ENCODE data around the gene NQO2. TPM values are rescaled to one million over a fixed set of nuclear protein-coding genes. Genes with fewer than 3 reads are reported as not detected.
A peak's percentile ranks its signal among the peaks of the same experiment; 100 is the strongest.
"Not testable (repeated sequence)": the region's sequence is repeated elsewhere in the genome, so short reads cannot be mapped to it uniquely, and the experiment has no call there.

Gene NQO2
- total and polyA plus RNA-seq, 7 experiments from 2014 or later = 8.1 to 52.0 (median 26.2) TPM

DNA sequence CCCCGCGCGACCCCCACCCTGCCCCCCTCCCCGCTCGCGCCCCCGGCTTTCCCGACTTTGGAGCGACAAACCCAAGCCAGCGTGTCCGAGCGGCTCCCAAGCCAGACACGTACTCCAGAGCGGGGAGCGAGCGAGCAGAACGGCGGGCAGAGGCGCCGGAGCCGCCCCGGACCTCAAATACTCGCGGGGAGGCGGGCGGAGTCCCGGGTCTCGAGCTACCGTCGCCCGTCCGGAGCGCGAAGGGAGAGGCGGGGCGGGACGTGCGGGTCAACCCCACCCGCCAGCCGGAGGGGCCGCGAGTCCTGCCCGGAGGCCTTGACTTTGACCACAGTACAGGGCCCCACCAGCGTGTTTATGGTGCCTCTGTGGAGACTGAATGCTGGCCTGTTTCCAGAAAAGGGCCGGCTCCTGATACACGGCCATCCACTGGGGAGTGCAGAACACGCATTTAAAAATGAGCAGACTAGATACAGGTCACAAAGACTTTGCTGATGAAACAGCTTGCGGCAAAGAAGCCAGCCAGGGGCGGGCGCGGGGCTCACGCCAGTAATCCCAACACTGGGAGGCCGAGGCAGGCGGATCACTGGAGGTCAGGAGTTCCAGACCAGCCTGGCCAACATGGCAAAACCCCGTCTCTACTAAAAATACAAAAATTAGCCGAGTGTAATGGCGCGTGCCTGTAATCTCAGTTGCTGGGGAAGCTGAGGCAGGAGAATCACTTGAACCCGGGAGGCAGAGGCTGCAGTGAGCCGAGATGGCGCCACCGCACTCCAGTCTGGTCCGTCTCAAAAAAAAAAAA, 28.1 kb upstream of the NQO2 start, which contains the start of gene SERPINB6:
Gene SERPINB6, minus strand, starts transcription at position 148 of the 799 bp plus-strand sequence. CDS start 12,235 bp downstream, outside the sequence.
- DNase-seq (peak in 8 of 9 donors; percentile 31 to 57 (median 44)), ATAC-seq (peak; percentile 70)
- Histone ChIP-seq H3K9me3 (ENCODE audit: control insufficient read depth in 2 of 3, low read length in 3 of 3) (no peaks in the 10 kb centered on the region), H3K27ac (ENCODE audit: low read depth, low read length) (peak within 1 kb of the TSS; percentile 72), H3K4me1 (ENCODE audit: control insufficient read depth in 2 of 2, insufficient read depth in 2 of 2, low read length in 2 of 2) (peaks cover 7 to 19% of the 10 kb centered on the region in 2 donors), H3K4me3 (ENCODE audit: low read length) (peak within 1 kb of the TSS; percentile 66), H3K36me3 (ENCODE audit: control insufficient read depth in 2 of 3, insufficient read depth in 3 of 3, low read length in 3 of 3) (no peaks in the 10 kb centered on the region), H3K27me3 (ENCODE audit: control insufficient read depth in 2 of 2, insufficient read depth in 2 of 2, low read length in 2 of 2) (no peaks in the 10 kb centered on the region)
- Mint-ChIP-seq H3K27ac (peak within 1 kb of the TSS; percentile 77 to 95 (median 93)), H3K27me3 (peaks cover 0 to 66% (median 0%) of the 10 kb centered on the region in 5 donors), H3K36me3 (peaks cover 0 to 3% (median 0%) of the 10 kb centered on the region in 5 donors), H3K4me1 (peaks cover 14 to 62% (median 48%) of the 10 kb centered on the region in 7 donors), H3K4me3 (peak within 1 kb of the TSS; percentile 83 to 94 (median 91)), H3K9me3 (peaks cover 0 to 7% (median 0%) of the 10 kb centered on the region in 11 donors)
- CTCF ChIA-PET = interaction anchor here (0.8 to 1.2 kb wide), 2 partner anchors 17 to 39 kb away, joined by 3 to 4 read pairs; no protein-coding TSS in a partner anchor
- POLR2A ChIA-PET = interaction anchor here (0.6 to 2.0 kb wide), 12 partner anchors 9 to 129 kb away, joined by 3 to 33 read pairs (median 6); partner anchors contain the start of genes NQO2 and SERPINB9
- intact Hi-C loops (cut with micrococcal nuclease) = loop anchor here (1.0 to 2.0 kb wide), 6 partner anchors 15 to 39 kb away; no protein-coding TSS in a partner anchor

DNA sequence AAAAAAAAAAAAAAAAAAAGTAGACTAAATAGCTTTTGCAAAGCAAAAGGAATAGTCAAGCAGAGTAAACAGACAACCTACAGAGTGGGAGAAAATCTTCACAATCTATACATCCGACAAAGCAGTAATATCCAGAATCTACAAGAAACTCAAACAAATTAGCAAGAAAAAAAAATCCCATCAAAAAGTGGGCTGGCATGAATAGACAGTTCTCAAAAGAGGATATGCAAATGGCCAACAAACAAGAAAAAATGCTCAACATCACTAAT, 27.5 kb upstream of the NQO2 start:
- H3K9me3 Mint-ChIP-seq; intact Hi-C loops (cut with micrococcal nuclease); H3K36me3 Mint-ChIP-seq; ATAC-seq; H3K27me3 ChIP-seq (ENCODE audit: control insufficient read depth in 2 of 2, insufficient read depth in 2 of 2, low read length in 2 of 2); DNase-seq; H3K36me3 ChIP-seq (ENCODE audit: control insufficient read depth in 2 of 3, insufficient read depth in 3 of 3, low read length in 3 of 3); H3K9me3 ChIP-seq (ENCODE audit: control insufficient read depth in 2 of 3, low read length in 3 of 3): not testable (repeated sequence)
- peaks cover 0 to 70% (median 0%) of the 10 kb centered on the region in 5 donors for H3K27me3 Mint-ChIP-seq
- H3K4me3 ChIP-seq (ENCODE audit: low read length) = peak overlapping the region; percentile 66
- ChIA-PET POLR2A (interaction anchor here (0.6 to 2.0 kb wide), 12 partner anchors 9 to 130 kb away, joined by 3 to 33 read pairs (median 6); partner anchors contain the start of genes NQO2 and SERPINB9), CTCF (interaction anchor here (1.2 kb wide), 1 partner anchor 16 kb away, joined by 4 read pairs; no protein-coding TSS in a partner anchor)
- H3K27ac ChIP-seq (ENCODE audit: low read depth, low read length) = peak overlapping the region; percentile 72
- peaks cover 13 to 57% (median 43%) of the 10 kb centered on the region in 7 donors for H3K4me1 Mint-ChIP-seq
- peaks cover 7 to 19% of the 10 kb centered on the region in 2 donors for H3K4me1 ChIP-seq (ENCODE audit: control insufficient read depth in 2 of 2, insufficient read depth in 2 of 2, low read length in 2 of 2)
- peak overlapping the region; percentile 25 to 95 (median 91) for H3K27ac Mint-ChIP-seq
- peak overlapping the region; percentile 83 to 92 (median 89) for H3K4me3 Mint-ChIP-seq

DNA sequence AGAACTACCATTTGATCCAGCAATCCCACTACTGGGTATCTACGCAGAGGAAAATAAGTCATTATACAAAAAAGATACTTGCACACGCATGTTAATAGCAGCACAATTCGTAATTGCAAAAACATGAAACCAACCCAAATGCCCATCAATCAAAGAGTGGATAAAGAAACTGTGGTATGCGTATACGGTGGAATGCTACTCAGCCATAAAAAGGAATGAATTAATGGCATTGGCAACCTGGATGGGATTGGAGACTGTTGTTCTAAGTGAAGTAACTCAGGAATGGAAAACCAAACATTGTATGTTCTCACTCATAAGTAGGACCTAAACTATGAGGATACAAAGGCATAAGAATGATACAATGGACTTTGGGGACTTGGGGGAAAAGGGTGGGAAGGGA, 27.0 kb upstream of the NQO2 start:
- H3K36me3 Mint-ChIP-seq; ATAC-seq; H3K9me3 ChIP-seq (ENCODE audit: control insufficient read depth in 2 of 3, low read length in 3 of 3); H3K9me3 Mint-ChIP-seq; DNase-seq; intact Hi-C loops (cut with micrococcal nuclease); CTCF ChIA-PET; H3K27me3 ChIP-seq (ENCODE audit: control insufficient read depth in 2 of 2, insufficient read depth in 2 of 2, low read length in 2 of 2); H3K27ac ChIP-seq (ENCODE audit: low read depth, low read length); H3K36me3 ChIP-seq (ENCODE audit: control insufficient read depth in 2 of 3, insufficient read depth in 3 of 3, low read length in 3 of 3); H3K4me3 ChIP-seq (ENCODE audit: low read length): not testable (repeated sequence)
- POLR2A ChIA-PET = interaction anchor here (0.6 to 2.0 kb wide), 7 partner anchors 10 to 130 kb away, joined by 3 to 33 read pairs (median 6); partner anchors contain the start of gene NQO2
- peaks cover 0 to 69% (median 0%) of the 10 kb centered on the region in 5 donors for H3K27me3 Mint-ChIP-seq
- peaks cover 7 to 19% of the 10 kb centered on the region in 2 donors for H3K4me1 ChIP-seq (ENCODE audit: control insufficient read depth in 2 of 2, insufficient read depth in 2 of 2, low read length in 2 of 2)
- H3K4me1 Mint-ChIP-seq = peaks cover 8 to 51% (median 38%) of the 10 kb centered on the region in 7 donors
- H3K27ac Mint-ChIP-seq = peak overlapping the region in 8 of 9 donors; percentile 14 to 95 (median 87)
- peak overlapping the region; percentile 35 to 92 (median 88) for H3K4me3 Mint-ChIP-seq

DNA sequence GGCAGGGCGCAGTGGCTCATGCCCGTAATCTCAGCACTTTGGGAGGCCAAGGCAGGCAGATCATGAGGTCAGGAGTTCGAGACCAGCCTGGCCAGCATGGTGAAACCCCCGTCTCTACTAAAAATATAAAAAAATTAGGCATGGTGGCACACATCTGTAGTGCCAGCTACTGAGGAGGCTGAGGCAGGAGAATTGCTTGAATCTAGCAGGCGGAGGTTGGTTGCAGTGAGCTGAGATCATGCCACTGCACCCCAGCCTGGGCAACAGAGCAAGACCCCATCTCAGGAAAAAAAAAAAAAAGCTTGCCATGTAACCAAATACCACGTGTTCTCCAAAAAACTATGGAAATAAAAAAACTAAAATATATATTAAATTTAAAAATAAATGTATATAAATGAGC, 26.5 kb upstream of the NQO2 start:
- H3K4me3 ChIP-seq (ENCODE audit: low read length); H3K27me3 ChIP-seq (ENCODE audit: control insufficient read depth in 2 of 2, insufficient read depth in 2 of 2, low read length in 2 of 2); CTCF ChIA-PET; H3K36me3 Mint-ChIP-seq; H3K27ac ChIP-seq (ENCODE audit: low read depth, low read length); DNase-seq; H3K9me3 ChIP-seq (ENCODE audit: control insufficient read depth in 2 of 3, low read length in 3 of 3); intact Hi-C loops (cut with micrococcal nuclease); H3K9me3 Mint-ChIP-seq; H3K36me3 ChIP-seq (ENCODE audit: control insufficient read depth in 2 of 3, insufficient read depth in 3 of 3, low read length in 3 of 3); ATAC-seq: not testable (repeated sequence)
- POLR2A ChIA-PET = interaction anchor here (0.7 to 4.0 kb wide), 4 partner anchors 11 to 31 kb away, joined by 3 to 33 read pairs (median 6); no protein-coding TSS in a partner anchor
- H3K4me1 ChIP-seq (ENCODE audit: control insufficient read depth in 2 of 2, insufficient read depth in 2 of 2, low read length in 2 of 2) = peaks cover 7 to 19% of the 10 kb centered on the region in 2 donors
- H3K27me3 Mint-ChIP-seq = peaks cover 0 to 67% (median 0%) of the 10 kb centered on the region in 5 donors
- peak overlapping the region in 4 of 10 donors; percentile 9 to 88 (median 61) for H3K4me3 Mint-ChIP-seq
- H3K27ac Mint-ChIP-seq = peak overlapping the region in 2 of 9 donors; percentile 32 to 38
- peaks cover 5 to 47% (median 34%) of the 10 kb centered on the region in 7 donors for H3K4me1 Mint-ChIP-seq

DNA sequence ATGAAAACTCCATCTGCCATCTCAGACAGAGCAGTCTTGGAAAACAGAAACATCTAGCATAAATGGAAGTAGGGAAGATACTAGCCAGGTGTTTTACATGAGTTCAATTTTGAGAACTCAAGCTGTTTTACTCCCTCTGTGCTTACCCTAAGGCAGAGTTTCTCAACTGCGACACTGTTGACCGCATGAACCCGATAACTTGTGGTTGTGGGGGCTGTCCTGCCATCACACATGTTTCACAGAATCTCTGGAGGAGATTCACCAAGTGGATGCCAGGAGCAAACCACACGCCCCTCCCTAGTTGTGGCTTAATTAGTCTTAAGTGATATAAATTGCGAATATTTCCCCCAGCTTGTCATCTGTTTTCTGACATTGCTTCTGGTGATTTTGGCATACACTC, 26.0 kb upstream of the NQO2 start:
- Mint-ChIP-seq H3K27me3 (peaks cover 0 to 69% (median 0%) of the 10 kb centered on the region in 5 donors), H3K4me1 (peaks cover 5 to 42% (median 29%) of the 10 kb centered on the region in 7 donors), H3K36me3 (peaks cover 0 to 2% (median 0%) of the 10 kb centered on the region in 5 donors), H3K27ac (peak overlapping the region in 1 of 9 donors; percentile 45), H3K9me3 (peaks cover 0 to 7% (median 0%) of the 10 kb centered on the region in 11 donors), H3K4me3 (peak overlapping the region in 3 of 10 donors; percentile 9 to 50 (median 16))
- H3K4me3 ChIP-seq (ENCODE audit: low read length) = no peak overlapping the region
- no peaks in the 10 kb centered on the region for H3K9me3 ChIP-seq (ENCODE audit: control insufficient read depth in 2 of 3, low read length in 3 of 3)
- no peak for ATAC-seq
- H3K27ac ChIP-seq (ENCODE audit: low read depth, low read length) = no peak overlapping the region
- ChIA-PET POLR2A (interaction anchor here (0.6 to 4.0 kb wide), 6 partner anchors 8 to 93 kb away, joined by 3 to 33 read pairs (median 6); no protein-coding TSS in a partner anchor), CTCF (interaction anchor here (0.6 to 1.6 kb wide), 2 partner anchors 16 to 22 kb away, joined by 3 read pairs; no protein-coding TSS in a partner anchor)
- DNase-seq = no peak
- intact Hi-C loops (cut with micrococcal nuclease) = no loop called here
- no peaks in the 10 kb centered on the region for H3K36me3 ChIP-seq (ENCODE audit: control insufficient read depth in 2 of 3, insufficient read depth in 3 of 3, low read length in 3 of 3)
- H3K27me3 ChIP-seq (ENCODE audit: control insufficient read depth in 2 of 2, insufficient read depth in 2 of 2, low read length in 2 of 2) = no peaks in the 10 kb centered on the region
- peaks cover 7 to 19% of the 10 kb centered on the region in 2 donors for H3K4me1 ChIP-seq (ENCODE audit: control insufficient read depth in 2 of 2, insufficient read depth in 2 of 2, low read length in 2 of 2)

DNA sequence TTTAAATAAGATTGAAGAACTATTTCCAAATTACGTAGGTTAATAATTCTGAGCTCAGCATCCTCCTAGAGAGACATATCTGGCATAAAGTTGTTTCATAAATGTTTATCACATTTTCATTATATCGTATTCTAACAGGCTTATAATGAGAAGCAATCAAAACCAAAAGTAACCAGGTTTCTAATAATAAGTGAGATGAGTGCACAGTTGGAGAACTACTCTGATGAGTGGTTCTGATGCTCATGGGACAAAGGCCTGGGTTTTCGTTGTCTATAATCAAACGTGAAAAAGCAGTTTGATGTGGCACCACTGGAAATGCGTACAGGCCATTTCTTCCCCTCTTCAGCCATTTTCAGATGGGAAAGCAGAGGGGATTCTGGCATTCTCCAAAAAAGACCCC, 23.6 kb upstream of the NQO2 start:
- Mint-ChIP-seq H3K4me3 (peak overlapping the region in 1 of 10 donors; percentile 59), H3K36me3 (peaks cover 0 to 2% (median 0%) of the 10 kb centered on the region in 5 donors), H3K27ac (no peak overlapping the region), H3K27me3 (peaks cover 0 to 73% (median 4%) of the 10 kb centered on the region in 5 donors), H3K9me3 (peaks cover 0 to 7% (median 0%) of the 10 kb centered on the region in 11 donors), H3K4me1 (peaks cover 6 to 20% (median 14%) of the 10 kb centered on the region in 7 donors)
- Histone ChIP-seq H3K27me3 (ENCODE audit: control insufficient read depth in 2 of 2, insufficient read depth in 2 of 2, low read length in 2 of 2) (no peaks in the 10 kb centered on the region), H3K9me3 (ENCODE audit: control insufficient read depth in 2 of 3, low read length in 3 of 3) (no peaks in the 10 kb centered on the region), H3K4me3 (ENCODE audit: low read length) (no peak overlapping the region), H3K36me3 (ENCODE audit: control insufficient read depth in 2 of 3, insufficient read depth in 3 of 3, low read length in 3 of 3) (no peaks in the 10 kb centered on the region), H3K27ac (ENCODE audit: low read depth, low read length) (no peak overlapping the region), H3K4me1 (ENCODE audit: control insufficient read depth in 2 of 2, insufficient read depth in 2 of 2, low read length in 2 of 2) (peaks cover 7 to 16% of the 10 kb centered on the region in 2 donors)
- DNase-seq (no peak), ATAC-seq (no peak)
- ChIA-PET CTCF (interaction anchor here (1.0 to 1.3 kb wide), 2 partner anchors 15 to 43 kb away, joined by 3 read pairs; no protein-coding TSS in a partner anchor), POLR2A (interaction anchor here (0.9 to 4.0 kb wide), 5 partner anchors 10 to 34 kb away, joined by 3 to 33 read pairs (median 4); no protein-coding TSS in a partner anchor)
- intact Hi-C loops (cut with micrococcal nuclease) = no loop called here
